ENCODE measurements around the gene HOXC12. TPM values are rescaled to one million over a fixed set of nuclear protein-coding genes. Genes with fewer than 3 reads are reported as not detected.

The HOXC12 gene
- polyA plus RNA-seq, 5 donors: not detected

DNA sequence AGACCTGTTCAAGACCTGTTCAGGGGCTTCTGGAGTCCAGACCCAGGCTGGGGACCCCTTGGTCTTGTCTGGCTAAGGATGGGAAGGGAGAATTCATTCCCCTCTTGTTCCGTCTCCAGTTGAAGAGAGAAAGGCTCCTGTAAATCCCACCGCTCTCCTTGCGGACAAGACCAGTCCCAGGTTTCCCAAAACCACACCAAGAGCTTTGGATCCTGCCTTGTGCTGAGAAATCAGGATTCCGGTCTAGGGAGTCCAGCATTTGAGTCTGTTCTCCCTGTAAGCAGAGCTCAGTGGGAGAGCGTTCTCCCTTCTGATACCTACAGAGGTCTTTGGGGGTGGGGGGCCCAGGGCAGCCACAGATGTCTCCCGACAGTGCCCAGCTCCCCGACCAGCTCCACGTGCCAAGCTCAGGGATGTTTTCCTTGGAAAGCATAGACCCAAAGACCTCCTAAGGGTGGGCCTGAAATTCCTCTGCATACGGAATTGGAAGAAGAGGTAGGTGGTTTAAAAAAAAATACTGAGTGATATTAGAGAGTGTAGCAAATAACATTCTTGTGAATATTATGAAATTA, 14.2 kb upstream of the HOXC12 start:
- no peak for DNase-seq

DNA sequence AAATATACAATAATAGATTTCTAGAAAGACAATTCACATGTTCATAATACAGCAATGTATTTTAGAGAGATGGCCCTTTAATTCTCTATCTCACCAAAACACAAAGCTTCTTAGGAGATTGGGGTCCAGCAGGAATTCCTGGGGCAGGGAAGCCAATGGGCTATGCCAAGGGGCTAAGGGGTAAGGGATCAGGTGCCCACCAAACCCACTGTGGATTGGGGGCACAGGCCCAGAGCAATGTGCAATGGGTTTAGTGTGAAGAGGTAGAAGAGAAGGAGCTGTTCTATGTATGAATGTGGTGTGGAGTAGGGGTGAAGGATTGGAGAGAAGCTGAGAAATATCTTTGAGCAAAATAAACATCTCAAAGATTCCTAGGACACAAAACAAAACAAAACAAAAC, 13.5 kb upstream of the HOXC12 start:
- DNase-seq: no peak

DNA sequence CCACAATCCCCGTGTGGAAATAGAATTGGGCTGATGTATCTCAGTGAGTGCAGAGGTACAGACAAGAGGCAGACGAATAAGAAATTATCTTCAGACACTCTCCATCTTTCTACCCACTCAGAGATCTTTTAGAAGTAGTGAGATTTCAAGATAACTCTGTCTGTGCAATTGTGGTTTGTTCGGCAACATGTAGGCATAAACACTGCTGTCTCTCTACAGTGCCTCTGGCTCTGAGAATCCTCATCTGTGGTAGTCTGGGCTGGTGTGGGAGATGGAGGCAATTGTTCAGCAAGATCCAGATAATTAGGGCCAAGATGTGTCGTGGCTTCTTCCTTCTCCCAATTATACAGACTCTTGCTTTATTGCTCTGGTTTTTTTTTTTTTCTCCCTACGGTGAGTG, 13.0 kb upstream of the HOXC12 start:
- DNase-seq: no peak

DNA sequence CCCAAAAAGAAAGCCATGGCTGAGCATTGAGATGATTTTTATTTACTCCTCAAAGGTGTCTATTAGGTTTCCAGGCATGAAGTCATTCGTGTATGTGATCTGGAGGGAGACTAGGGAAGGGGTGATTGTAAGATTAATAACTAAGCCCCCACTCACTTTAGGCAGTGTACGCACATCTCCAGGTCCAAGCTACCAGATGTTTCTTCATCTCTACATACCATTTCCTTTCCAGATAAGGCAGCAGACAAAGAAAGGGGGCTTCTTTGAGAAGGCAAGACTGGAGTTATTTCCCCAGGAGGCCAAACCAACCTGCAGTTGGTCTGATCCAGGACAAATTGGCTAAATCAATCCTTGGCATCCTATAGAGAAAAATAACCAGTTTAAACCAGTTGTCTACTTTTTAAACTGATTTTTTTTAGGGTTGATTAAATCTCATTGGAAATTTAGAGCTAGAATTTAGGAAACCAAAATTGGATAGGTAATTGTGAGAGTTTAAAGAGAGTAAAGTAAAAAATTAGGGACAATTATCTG, 12.2 kb upstream of the HOXC12 start:
- no peak for DNase-seq

DNA sequence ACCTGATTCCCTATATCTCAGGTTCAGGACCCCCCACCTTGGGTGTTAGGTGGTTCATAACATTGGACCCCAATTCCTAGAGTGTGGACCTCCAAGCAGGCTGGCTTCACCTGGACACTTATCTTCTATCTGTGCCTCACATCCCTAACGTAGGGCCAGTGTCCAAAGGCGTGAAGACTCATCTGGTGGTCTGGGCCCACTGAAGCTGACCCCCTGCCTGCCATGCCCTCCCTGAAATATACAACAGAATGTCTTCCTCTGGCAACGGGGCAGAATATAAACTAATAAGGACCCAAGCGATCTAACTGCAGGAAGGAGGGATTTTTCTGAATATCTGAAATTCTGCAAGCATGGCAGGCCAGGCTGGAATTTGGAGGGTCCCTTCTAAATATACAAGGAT, 10.5 kb upstream of the HOXC12 start:
- DNase-seq: no peak

DNA sequence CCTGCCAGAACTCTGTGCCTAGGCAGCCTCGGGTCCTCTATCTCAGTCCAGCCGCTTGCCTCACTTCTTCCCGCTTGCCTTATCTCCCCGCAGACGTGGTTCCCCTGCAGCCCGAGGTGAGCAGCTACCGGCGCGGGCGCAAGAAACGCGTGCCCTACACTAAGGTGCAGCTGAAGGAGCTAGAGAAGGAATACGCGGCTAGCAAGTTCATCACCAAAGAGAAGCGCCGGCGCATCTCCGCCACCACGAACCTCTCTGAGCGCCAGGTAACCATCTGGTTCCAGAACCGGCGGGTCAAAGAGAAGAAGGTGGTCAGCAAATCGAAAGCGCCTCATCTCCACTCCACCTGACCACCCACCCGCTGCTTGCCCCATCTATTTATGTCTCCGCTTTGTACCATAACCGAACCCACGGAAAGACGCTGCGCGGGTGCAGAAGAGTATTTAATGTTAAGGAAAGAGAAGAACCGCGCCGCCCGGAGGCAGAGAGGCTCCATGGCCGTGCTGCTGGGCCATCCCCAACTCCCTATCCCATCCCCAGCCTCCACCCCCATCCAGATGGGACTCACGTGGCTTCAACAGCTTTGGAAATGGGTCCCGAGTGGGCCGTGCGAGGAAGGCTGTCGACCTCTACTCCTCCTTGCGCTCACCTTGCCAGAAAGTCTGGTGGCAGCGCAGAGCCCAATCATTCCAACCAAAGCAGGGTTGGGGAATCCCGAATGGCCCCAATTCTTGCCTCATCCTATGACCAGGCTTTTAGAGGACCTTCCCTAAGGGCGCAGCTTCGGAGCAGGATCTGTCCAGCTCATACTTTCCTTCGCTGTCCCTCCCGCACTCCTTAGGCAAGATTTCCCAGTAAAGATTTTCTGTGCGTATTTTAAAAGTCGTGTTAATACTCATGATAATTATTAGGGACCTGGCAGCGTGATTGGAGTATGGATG, 9.5 kb upstream of the HOXC12 start:
- no peak for DNase-seq

DNA sequence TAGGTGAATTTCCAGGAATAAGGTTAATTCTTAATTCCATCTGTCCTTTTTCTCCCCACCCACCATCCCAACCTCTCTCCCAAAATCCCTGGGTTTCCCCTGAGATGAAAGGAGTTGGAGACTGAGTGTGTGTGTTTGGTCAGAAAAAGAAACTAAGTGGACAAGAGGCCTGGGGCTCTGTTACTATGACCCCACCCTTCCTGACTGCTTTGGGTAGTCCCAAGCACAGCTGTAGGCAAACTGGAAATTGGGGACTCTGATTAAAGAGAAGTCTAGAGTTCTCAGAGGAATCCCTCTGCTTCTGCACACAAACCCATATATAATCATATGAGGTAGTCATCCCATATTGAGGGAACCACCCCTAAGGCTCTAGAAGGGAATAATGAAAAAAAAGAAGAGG, 7.0 kb upstream of the HOXC12 start:
- no peak for DNase-seq

DNA sequence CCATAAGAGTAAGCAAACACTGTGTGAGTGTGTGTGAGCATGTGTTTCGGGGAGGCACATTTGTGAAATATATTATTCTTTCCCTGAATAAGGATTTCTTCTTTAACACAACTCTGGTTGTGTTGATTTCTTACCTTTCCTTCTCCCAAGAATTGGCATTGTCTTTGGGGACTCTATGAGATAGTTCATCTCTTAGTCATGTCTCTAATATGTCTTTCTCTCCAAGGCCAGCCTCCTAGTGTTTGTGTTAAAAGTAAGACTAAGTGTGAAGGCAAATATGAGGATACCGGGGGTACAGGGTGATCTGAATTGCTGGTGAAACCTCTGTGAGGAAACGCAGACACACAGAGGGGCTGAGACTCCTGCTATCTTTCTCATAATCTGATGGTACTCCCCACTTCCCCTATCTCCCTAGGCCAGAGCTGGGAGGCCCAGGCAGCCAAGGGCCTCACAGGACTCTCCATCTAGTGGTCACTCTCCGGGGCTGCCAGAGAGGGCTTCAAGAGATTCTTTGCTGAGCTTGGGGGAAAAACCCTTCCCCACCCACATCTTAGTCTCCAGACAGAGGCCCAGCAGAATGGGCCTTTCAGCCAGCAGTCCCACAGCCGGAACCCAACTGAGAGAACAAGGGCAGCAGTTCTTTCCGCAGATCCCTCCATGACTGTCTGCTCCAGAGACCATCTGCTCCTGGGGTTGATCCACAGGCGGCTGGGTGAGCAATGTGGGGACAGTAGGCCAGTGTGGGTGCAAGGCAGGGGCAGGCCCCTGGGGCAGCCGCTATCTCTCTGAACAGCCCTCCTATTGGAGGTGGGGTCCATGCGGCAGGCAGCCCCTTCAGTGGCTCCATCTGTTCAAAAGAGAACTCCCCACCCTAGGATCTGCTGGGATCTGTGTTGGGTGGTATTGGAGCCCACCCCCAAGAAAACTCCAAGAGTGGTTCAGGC, 5.8 kb upstream of the HOXC12 start:
- no peak for DNase-seq

DNA sequence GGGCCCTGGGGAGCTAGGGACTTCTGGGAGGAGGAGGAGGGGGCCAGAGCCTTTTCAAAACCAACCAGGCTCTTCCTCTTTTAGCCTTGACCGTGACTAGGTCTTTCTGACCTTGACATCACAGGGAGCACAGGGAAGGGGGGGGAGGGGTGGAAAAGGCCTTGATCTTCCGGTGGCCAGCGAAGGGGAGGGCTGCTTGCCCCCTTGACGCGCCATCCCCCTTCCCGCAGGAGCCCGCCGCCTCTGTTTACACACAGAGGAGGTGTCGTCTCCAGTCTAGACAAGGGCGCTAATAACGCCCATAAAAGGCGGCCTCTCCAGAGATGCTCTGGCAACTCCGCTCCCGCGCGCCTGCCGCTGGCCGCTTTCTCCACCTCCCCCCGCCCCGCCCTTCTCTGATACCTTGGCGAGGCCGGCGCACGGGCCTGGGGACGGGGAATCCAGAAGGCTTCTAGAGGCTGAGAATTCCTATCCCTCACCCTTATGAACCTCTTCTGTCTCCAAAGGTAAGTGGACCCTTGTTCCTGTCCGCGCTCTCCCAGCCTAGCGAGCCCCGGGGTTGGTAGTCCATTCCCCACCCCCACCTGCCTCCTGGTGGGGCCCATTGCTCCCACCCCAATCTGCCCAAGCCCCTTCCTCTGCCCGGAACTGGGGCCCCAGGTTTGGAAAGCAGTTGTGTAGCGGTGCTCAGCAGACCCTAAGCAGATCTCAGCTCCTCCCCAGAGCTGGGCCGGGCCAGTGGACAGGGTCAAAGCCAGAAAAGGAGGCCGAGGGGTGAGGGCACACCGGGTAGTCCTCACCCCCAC, 4.9 kb upstream of the HOXC12 start:
- DNase-seq: no peak

DNA sequence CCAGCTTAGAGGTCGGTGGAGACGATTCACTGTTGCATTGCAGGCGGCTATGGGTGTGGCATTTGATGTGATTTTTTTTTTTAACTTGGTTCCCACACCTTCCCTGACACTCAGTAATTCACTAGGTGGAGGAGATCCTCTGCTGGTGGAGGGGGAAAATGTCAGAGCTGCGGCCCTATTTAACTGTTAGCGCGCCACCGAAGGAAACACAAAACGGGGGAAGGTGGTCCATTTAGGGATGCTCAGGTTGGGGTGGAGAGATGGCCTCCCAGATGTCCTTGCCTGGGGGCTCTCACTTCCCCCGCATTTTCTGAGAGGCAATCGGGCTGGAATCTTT, 4.3 kb upstream of the HOXC12 start:
- DNase-seq: no peak

DNA sequence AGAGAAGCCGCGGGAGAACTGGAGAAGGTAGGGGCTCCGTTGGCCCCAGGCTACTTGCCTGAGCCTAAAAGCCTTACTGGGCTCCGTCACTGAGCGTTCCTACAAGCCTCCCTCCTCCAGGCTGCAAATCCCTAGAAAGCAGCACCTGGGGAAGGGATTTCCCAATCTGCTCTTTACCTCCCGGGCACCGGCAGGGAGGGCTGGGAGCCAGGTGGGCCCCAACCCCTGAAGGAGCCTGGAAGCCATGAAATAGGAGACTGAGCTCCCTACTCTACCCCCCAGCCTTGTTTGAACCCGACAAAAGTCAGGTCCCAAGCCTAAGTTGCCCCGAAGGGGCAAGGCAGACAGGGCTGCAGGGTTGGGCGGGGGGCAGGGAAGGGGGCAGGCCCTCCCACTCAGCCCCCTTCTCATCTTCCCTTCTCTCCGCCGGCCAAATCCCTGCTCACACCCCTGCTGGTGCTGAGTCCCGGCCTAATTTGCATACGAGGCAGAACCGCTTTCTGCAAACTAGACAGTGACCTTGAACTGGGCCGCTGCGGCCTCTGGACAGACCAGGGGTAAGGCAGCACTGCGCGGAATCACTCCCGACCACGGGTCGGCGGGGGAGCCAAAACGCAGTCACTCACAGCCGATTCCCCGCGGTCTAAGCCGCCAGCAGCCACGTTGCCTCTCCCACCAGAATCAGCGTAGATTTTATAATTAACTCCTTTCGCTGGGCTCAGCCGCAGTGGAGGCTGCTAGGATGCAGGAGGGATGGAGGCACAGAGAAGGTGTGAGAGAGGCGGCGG, 3.7 kb upstream of the HOXC12 start:
- DNase-seq: no peak

DNA sequence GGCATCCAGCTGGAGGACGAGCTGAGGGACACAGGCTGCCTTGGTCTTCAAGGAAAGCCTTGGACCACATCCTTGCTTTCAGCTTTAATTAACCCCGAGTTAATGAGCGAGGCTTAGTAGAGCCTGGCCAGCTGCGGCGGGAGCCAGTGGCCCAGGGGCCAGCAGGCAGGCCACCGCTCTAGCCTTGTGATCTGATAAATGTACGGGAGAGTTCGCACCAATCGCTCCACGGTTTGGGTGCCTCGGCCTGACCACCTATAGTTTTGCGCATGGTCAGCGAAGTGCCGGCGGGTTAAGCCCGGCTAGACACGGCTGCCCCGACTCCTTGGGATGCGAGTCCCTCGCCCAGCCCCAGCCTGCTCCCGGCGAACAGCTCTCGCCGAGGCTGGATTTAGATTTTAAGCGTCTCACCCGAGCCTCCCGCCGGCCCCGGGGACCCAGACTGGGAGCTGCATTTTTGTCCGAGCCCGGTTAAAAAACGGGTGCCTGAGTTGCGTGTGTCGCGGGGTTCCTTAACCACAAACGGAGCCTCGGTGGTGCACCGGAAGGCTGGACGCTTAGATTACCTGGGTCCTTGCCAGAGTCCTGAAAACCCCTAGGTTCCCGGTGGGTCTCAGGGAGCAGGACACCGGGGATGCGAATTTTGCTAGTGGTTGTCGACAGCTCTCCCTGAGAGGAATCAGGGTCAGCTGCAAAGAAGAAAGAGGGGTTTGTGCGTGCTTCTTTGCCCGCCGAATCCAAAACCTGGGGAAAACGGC, 2.9 kb upstream of the HOXC12 start:
- DNase-seq: no peak

DNA sequence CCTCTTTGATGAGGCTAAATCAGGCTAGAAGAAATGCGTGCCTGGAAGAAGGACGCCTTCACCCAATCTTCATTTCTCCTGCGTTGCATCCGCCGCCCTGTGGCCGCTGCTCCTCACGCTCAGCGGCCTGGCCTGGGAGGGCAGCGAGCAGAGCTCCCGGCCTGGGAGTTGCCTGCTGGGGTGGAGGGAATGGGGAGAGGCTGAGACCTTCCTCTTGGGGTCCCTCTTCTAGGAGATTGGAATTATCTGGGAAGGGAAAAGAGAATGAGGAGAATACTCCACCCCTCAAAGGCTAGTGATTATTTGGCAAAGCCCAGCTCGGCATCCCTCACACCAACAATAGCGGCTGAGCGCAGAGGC, 2.4 kb upstream of the HOXC12 start:
- no peak for DNase-seq

DNA sequence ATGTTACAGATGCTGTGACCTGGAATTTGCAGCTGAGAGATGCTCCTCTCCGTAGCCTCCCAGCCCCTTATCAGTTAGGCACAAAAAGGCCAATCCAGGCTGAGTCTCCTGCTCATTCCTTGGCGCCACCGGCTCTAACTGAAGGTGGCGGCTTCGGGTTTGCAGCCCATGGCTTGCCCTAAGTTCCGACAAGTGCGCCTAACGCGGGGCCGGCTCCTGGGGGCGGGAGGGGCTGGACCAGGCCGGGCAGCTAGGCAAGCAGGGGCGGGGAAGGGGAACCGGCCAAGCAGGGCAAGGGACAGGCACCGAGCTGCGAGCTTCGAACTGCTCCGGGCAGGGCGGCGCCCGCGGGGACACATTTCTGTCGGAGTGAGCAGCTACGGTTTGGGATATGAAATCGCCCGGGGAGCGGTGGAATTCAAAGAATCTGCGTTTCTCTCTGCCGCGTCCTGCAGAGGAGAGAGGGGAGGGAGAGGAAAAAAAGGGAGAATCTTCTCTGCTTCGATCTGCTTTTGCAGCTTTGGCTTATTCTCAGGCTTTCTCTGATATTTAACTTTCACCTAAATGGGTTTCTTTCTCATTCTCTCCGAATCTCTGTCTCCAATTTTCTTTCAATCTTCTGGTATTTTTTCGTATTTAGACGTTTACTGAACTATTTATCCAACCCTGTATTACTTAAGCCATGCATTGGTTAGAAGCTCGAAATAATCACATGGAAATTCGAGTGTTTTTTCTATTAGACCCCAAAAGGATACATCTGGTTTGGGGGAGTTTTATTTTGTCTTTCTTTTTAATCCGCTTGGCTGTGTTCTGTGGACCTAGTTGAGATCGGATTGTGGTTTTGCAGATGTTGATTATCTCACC, 1.6 kb upstream of the HOXC12 start:
- no peak for DNase-seq

DNA sequence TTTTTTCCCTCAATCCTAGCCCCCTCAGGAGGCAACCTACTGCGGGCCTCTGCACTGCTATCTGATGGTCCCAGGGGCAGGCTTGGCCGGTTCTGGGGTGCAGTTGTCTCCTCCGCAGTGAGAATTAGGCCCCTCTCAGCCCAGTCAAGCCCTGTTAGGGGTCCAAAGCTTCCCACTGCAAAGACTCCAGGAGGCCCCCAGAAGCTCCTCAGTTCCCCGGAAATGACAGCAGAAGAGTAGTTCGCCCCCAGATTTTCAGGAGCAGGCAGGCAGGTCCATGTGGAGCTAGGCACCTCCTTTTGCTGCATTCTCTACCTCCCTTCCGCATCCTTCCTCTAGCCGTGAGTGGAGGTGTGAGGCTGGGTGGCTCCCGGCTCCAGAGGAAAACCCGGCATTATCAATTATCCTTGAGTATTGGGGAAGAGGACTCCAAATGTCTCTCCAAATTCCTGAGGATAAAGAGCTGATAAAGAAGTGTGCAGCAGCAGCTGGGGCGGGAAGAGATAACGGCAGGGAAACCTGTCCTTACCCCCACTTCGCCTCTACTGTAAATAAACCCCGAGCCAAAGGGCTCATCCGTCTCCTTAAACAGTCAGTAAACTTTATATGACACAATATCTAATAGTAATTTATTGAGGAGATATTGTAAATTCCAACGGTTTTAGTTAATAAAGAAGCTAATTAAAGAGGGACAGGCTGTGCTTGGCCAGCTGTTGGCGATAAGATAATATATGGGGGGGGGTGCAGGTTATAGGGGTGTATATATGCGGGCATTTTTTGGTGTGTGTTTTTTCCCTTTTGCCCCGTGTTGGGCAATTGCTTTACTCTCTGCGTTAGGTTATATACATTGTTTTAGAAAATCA, 641 bp upstream of the HOXC12 start:
- no peak for DNase-seq

DNA sequence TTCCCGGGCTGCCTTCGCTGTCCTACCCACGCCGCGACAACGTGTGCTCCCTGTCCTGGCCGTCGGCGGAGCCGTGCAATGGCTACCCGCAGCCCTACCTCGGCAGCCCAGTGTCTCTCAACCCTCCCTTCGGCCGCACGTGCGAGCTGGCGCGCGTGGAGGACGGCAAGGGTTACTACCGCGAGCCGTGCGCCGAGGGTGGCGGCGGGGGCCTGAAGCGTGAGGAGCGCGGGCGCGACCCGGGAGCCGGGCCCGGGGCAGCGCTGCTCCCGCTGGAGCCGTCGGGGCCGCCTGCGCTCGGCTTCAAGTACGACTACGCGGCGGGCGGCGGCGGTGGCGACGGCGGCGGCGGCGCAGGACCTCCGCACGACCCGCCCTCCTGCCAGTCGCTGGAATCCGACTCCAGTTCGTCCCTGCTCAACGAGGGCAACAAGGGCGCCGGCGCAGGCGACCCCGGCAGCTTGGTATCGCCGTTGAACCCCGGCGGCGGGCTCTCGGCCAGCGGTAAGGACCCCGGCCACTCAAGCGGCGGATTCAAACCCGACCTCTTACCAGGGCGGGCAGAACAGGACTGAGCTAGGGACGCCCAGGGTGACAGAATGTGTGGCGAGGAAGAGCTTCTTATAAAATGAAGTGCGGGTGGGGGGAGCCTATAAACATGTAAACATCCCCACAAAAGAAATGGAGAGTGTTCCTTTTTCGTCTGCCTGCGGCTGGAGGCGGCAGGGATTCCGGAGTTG, 503 bp downstream of the HOXC12 start:
- no peak for DNase-seq

DNA sequence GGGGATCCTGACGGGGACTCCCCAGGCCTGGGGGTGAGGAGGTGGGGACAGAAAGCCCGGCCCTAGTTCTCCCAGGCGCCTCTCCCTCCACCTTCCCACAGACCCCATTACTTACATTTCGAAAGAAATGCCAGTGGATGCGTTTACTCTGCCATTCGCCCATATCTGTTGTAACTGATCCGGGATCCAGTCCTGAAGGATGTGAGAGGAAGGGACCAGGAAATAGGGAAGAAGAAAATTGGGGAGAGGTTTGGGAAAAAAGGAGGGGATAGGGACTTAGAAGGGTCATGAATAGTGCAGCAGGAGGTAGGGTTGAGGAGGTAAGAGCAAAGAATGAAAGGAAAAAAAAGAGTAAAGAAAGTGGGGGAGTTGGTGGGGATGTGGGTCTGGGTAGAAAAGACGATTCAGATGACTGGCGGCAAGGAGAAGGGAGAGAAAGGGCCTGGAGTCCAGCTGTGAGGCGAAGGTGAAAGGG, 1.1 kb downstream of the HOXC12 start:
- no peak for DNase-seq
